Panc1 (cell line): ENCODE measurements around the gene DOP1A.

Experiments used
- POLR2AphosphoS5 ChIP-seq: IDR thresholded peaks from 2 replicates; pipeline ENCODE4 v1.6.1; 2012; ENCODE audit warnings: mild to moderate bottlenecking, low read depth, low read length, moderate library complexity
- TF ChIP-seq, protein P1 (sequence below): fragments of 450-650 bp; IDR thresholded peaks from 2 replicates; pipeline ENCODE4 v1.5.1; 2017; ENCODE audit warnings: mild to moderate bottlenecking
- TF ChIP-seq, protein P2 (sequence below), 2 experiments: IDR thresholded peaks; 2 replicates each; pipeline ENCODE4 v1.6.1; 2011 to 2012; ENCODE audit warnings: low read depth in 2 of 2, control low read depth in 1 of 2, low read length in 1 of 2, mild to moderate bottlenecking in 1 of 2, moderate library complexity in 1 of 2; ENCODE audit not compliant: insufficient read depth in 1 of 2

- TF ChIP-seq, protein P1, sequence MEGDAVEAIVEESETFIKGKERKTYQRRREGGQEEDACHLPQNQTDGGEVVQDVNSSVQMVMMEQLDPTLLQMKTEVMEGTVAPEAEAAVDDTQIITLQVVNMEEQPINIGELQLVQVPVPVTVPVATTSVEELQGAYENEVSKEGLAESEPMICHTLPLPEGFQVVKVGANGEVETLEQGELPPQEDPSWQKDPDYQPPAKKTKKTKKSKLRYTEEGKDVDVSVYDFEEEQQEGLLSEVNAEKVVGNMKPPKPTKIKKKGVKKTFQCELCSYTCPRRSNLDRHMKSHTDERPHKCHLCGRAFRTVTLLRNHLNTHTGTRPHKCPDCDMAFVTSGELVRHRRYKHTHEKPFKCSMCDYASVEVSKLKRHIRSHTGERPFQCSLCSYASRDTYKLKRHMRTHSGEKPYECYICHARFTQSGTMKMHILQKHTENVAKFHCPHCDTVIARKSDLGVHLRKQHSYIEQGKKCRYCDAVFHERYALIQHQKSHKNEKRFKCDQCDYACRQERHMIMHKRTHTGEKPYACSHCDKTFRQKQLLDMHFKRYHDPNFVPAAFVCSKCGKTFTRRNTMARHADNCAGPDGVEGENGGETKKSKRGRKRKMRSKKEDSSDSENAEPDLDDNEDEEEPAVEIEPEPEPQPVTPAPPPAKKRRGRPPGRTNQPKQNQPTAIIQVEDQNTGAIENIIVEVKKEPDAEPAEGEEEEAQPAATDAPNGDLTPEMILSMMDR, result no peak
- TF ChIP-seq POLR2AphosphoS5, result no peak
- TF ChIP-seq, protein P2, sequence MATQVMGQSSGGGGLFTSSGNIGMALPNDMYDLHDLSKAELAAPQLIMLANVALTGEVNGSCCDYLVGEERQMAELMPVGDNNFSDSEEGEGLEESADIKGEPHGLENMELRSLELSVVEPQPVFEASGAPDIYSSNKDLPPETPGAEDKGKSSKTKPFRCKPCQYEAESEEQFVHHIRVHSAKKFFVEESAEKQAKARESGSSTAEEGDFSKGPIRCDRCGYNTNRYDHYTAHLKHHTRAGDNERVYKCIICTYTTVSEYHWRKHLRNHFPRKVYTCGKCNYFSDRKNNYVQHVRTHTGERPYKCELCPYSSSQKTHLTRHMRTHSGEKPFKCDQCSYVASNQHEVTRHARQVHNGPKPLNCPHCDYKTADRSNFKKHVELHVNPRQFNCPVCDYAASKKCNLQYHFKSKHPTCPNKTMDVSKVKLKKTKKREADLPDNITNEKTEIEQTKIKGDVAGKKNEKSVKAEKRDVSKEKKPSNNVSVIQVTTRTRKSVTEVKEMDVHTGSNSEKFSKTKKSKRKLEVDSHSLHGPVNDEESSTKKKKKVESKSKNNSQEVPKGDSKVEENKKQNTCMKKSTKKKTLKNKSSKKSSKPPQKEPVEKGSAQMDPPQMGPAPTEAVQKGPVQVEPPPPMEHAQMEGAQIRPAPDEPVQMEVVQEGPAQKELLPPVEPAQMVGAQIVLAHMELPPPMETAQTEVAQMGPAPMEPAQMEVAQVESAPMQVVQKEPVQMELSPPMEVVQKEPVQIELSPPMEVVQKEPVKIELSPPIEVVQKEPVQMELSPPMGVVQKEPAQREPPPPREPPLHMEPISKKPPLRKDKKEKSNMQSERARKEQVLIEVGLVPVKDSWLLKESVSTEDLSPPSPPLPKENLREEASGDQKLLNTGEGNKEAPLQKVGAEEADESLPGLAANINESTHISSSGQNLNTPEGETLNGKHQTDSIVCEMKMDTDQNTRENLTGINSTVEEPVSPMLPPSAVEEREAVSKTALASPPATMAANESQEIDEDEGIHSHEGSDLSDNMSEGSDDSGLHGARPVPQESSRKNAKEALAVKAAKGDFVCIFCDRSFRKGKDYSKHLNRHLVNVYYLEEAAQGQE (IDR thresholded peaks at IDR 0.05; ENCODE audit: insufficient read depth in 1 of 2, low read depth in 2 of 2, low read length in 1 of 2), result no peak
These were observed 83.6 kb downstream of the DOP1A start for GRCh38 chr6:83151114-83151513.
